SK-N-SH (cell line): ENCODE data around the gene ATP8B3. TPM values are rescaled to one million over a fixed set of nuclear protein-coding genes. Genes with fewer than 3 reads are reported as not detected.

Experiments used
- CTCF ChIA-PET: fragments of 300-600, 350-600 bp; formaldehyde crosslinking; extraction: SDS; loops from one replicate; lab custom pipeline; 2021; lab: Yijun Ruan, JAX
- POLR2A ChIA-PET: fragments of 350-600 bp; sonication (Branson Sonifier 250); formaldehyde crosslinking; extraction: SDS; loops from one replicate; lab custom pipeline; 2020; ENCODE audit warnings: antibody characterized with exemption, inconsistent platforms; lab: Yijun Ruan, JAX
- DNase-seq: peaks from one replicate; pipeline ENCODE4 v3.0.0; 2012
- H2AFZ ChIP-seq: fragments of 200-600 bp; sonication (generic); 2 replicates; pipeline ENCODE4 v1.8.1; 2016; ENCODE audit warnings: antibody characterized with exemption, mild to moderate bottlenecking, low read depth
- H3F3A ChIP-seq: fragments of 200-600 bp; sonication (generic); replicated peaks from 2 replicates; pipeline ENCODE3; 2016; ENCODE audit warnings: antibody characterized with exemption, mild to moderate bottlenecking; ENCODE audit not compliant: insufficient read depth
- H3K27ac ChIP-seq, 2 experiments: fragments of 200-500 bp in 1 of 2; fragments of 200-600 bp in 1 of 2; sonication (Bioruptor generic) in 1 of 2; sonication (generic), shearing (Covaris generic) in 1 of 2; 2 replicates each; pipeline versions ENCODE4 v1.5.1 to v1.6.1; 2014 to 2016; ENCODE audit warnings: low read depth in 2 of 2, inconsistent platforms in 1 of 2, low read length in 1 of 2, mild to moderate bottlenecking in 1 of 2, mixed read lengths in 1 of 2
- H3K27me3 ChIP-seq: fragments of 200-600 bp; sonication (generic), shearing (Covaris generic); 2 replicates; pipeline ENCODE4 v1.6.1; 2016; ENCODE audit warnings: mixed run types; ENCODE audit not compliant: insufficient read depth
- H3K36me3 ChIP-seq, 2 experiments: fragments of 200-500 bp in 1 of 2; fragments of 200-600 bp in 1 of 2; sonication (Bioruptor generic) in 1 of 2; sonication (generic) in 1 of 2; replicated peaks in 1 of 2; 2 replicates each; pipeline versions ENCODE3 to v1.5.1; 2014 to 2016; ENCODE audit warnings: low read length in 1 of 2, mild to moderate bottlenecking in 1 of 2; ENCODE audit not compliant: insufficient read depth in 2 of 2, control insufficient read depth in 1 of 2
- H3K4me1 ChIP-seq, 2 experiments: fragments of 200-500 bp in 1 of 2; fragments of 200-600 bp in 1 of 2; sonication (Bioruptor generic) in 1 of 2; sonication (generic), shearing (Covaris generic) in 1 of 2; 2 replicates each; pipeline versions ENCODE4 v1.5.1 to v1.6.1; 2014 to 2016; ENCODE audit warnings: low read depth in 1 of 2, low read length in 1 of 2, mixed run types in 1 of 2; ENCODE audit not compliant: insufficient read depth in 2 of 2, control insufficient read depth in 1 of 2
- H3K4me2 ChIP-seq: fragments of 200-600 bp; sonication (generic), shearing (Covaris generic); 2 replicates; pipeline ENCODE4 v1.6.1; 2017; ENCODE audit warnings: mixed run types
- H3K4me3 ChIP-seq, 2 experiments: fragments of 200-500 bp in 1 of 2; fragments of 200-600 bp in 1 of 2; sonication (Bioruptor generic) in 1 of 2; sonication (generic), shearing (Covaris generic) in 1 of 2; 2 replicates each; pipeline versions ENCODE4 v1.5.1 to v1.8.1; 2014 to 2016; ENCODE audit warnings: low read depth in 2 of 2, inconsistent platforms in 1 of 2, low read length in 1 of 2, mild to moderate bottlenecking in 1 of 2, mixed read lengths in 1 of 2, moderate library complexity in 1 of 2
- H3K79me2 ChIP-seq: fragments of 200-600 bp; sonication (generic); 2 replicates; pipeline ENCODE4 v1.8.1; 2017; ENCODE audit warnings: mild to moderate bottlenecking; ENCODE audit not compliant: insufficient read depth
- H3K9ac ChIP-seq: fragments of 200-600 bp; sonication (generic); 2 replicates; pipeline ENCODE4 v1.6.1; 2017; ENCODE audit warnings: mixed run types
- H3K9me2 ChIP-seq: fragments of 200-600 bp; sonication (generic); 2 replicates; pipeline ENCODE4 v1.6.1; 2017; ENCODE audit warnings: mixed run types
- H3K9me3 ChIP-seq: fragments of 200-600 bp; sonication (generic); 2 replicates; pipeline ENCODE4 v1.6.1; 2017; ENCODE audit warnings: mixed run types, mild to moderate bottlenecking, moderate library complexity
- H4K20me1 ChIP-seq: fragments of 200-600 bp; sonication (generic); 2 replicates; pipeline ENCODE4 v1.6.1; 2017; ENCODE audit warnings: mild to moderate bottlenecking, mixed run types; ENCODE audit not compliant: insufficient read depth
- CHD2 ChIP-seq: fragments of 150-350 bp; IDR thresholded peaks from 2 replicates; pipeline ENCODE4 v1.6.1; 2018; ENCODE audit warnings: low read length; ENCODE audit not compliant: partially characterized antibody
- CTCF ChIP-seq: fragments of 200-600 bp; sonication (generic); IDR thresholded peaks from 2 replicates; pipeline ENCODE4 v1.6.1; 2017; ENCODE audit warnings: antibody characterized with exemption, mild to moderate bottlenecking, moderate library complexity
- ELF1 ChIP-seq: IDR thresholded peaks from 2 replicates; pipeline ENCODE4 v1.4.0; 2012
- FOSL2 ChIP-seq: IDR thresholded peaks from 2 replicates; pipeline ENCODE4 v1.4.0; 2012; ENCODE audit warnings: low read depth, mild to moderate bottlenecking, moderate library complexity, borderline replicate concordance
- IRF3 ChIP-seq: fragments of 150-350 bp; IDR thresholded peaks from 2 replicates; pipeline ENCODE4 v1.6.1; 2016; ENCODE audit warnings: mild to moderate bottlenecking, low read depth, low read length
- JUND ChIP-seq: IDR thresholded peaks from 2 replicates; pipeline ENCODE4 v1.4.0; 2012
- MAX ChIP-seq: IDR thresholded peaks from 2 replicates; pipeline ENCODE4 v1.4.0; 2012; ENCODE audit warnings: low read depth
- MXI1 ChIP-seq: IDR thresholded peaks from 2 replicates; pipeline ENCODE4 v1.6.1; 2012; ENCODE audit warnings: mild to moderate bottlenecking, low read depth, low read length, improper control_type of control experiment
- NRF1 ChIP-seq: IDR thresholded peaks from 2 replicates; pipeline ENCODE4 v1.6.1; 2012; ENCODE audit warnings: low read depth, mild to moderate bottlenecking, low read length
- POLR2AphosphoS5 ChIP-seq: IDR thresholded peaks from 2 replicates; pipeline ENCODE4 v1.6.1; 2012; ENCODE audit warnings: low read depth, low read length
- RXRA ChIP-seq: IDR thresholded peaks from 2 replicates; pipeline ENCODE4 v1.4.0; 2012; ENCODE audit warnings: low read depth, mild to moderate bottlenecking, borderline replicate concordance
- SMC3 ChIP-seq: IDR thresholded peaks from 2 replicates; pipeline ENCODE4 v1.6.1; 2012; ENCODE audit warnings: low read depth, low read length, improper control_type of control experiment
- USF1 ChIP-seq: IDR thresholded peaks from 2 replicates; pipeline ENCODE4 v1.4.0; 2012; ENCODE audit warnings: low read depth, borderline replicate concordance
- USF2 ChIP-seq: fragments of 150-350 bp; IDR thresholded peaks from 2 replicates; pipeline ENCODE4 v1.6.1; 2017; ENCODE audit warnings: antibody characterized with exemption, low read length, low read depth, borderline replicate concordance
- WGBS: methylation state at CpG from one replicate; pipeline ENCODE4 v1.1.6; 2017; ENCODE audit warnings: low lambda C conversion rate; 5-methylcytosine and 5-hydroxymethylcytosine counted together
- polyA plus RNA-seq, 3 experiments: library from polyadenylated mRNA; depleted of rRNA; stranded (reverse); fragments of >200 nt; gene quantifications; 2 replicates each; pipeline ENCODE4 v1.2.3, GENCODE V29; 2012
- TF ChIP-seq, protein P1 (sequence below): IDR thresholded peaks from 2 replicates; pipeline ENCODE4; 2012
- TF ChIP-seq, protein P2 (sequence below): IDR thresholded peaks from 2 replicates; pipeline ENCODE4 v1.4.0; 2012; ENCODE audit warnings: low read depth, borderline replicate concordance

Gene ATP8B3
- polyA plus RNA-seq, 1 of the 3 experiments (the other 2 are of a cell fraction): 8.0 TPM

DNA sequence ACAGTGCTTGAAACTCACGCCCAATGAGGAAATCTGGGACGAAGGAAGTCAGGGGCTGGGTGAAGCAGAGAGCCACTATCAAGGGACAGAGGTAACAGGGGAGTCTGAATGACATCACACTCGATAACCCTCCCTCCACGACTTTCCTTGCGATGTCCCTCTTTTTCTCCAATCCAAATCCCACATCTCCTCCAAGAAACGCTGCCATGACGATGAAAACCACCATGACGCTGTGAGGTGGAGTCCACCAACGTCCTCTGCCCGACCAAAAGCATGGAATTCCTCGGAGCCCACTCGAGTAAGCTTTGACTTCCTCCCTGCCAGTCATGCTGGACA lies 35.2 kb upstream of the ATP8B3 start:
- Histone ChIP-seq H2AFZ (no peak overlapping the region; the same call in 1 of the 2 replicates), H3K79me2 (peaks cover 78% of the 10 kb centered on the region), H3K4me3 (peak overlapping the region; percentile 84 to 94), H3K4me1 (peaks cover 7 to 18% of the 10 kb centered on the region in 2 experiments; a peak in 1 of 4 replicates), H3K9me3 (no peaks in the 10 kb centered on the region), H3F3A (peaks cover 19% of the 10 kb centered on the region), H3K4me2 (peak overlapping the region; percentile 100), H3K9me2 (no peaks in the 10 kb centered on the region)
- CTCF ChIA-PET: interaction anchor here (1.0 to 15.0 kb wide), 4 partner anchors 10 to 28 kb away, joined by 3 to 188 read pairs (median 23); no protein-coding TSS in a partner anchor
- 13% methylated on average over 12 of the region's 12 CpGs for WGBS
- no peak for DNase-seq
- TF ChIP-seq ELF1 (no peak), USF2 (no peak), USF1 (no peak), FOSL2 (no peak), IRF3 (no peak), CHD2 (no peak), NRF1 (no peak), JUND (no peak), POLR2AphosphoS5 (no peak), CTCF (no peak), SMC3 (no peak), RXRA (no peak), MAX (no peak), MXI1 (no peak)
- TF ChIP-seq, protein P1, sequence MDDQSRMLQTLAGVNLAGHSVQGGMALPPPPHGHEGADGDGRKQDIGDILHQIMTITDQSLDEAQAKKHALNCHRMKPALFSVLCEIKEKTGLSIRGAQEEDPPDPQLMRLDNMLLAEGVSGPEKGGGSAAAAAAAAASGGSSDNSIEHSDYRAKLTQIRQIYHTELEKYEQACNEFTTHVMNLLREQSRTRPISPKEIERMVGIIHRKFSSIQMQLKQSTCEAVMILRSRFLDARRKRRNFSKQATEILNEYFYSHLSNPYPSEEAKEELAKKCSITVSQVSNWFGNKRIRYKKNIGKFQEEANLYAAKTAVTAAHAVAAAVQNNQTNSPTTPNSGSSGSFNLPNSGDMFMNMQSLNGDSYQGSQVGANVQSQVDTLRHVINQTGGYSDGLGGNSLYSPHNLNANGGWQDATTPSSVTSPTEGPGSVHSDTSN: no peak
- TF ChIP-seq, protein P2, sequence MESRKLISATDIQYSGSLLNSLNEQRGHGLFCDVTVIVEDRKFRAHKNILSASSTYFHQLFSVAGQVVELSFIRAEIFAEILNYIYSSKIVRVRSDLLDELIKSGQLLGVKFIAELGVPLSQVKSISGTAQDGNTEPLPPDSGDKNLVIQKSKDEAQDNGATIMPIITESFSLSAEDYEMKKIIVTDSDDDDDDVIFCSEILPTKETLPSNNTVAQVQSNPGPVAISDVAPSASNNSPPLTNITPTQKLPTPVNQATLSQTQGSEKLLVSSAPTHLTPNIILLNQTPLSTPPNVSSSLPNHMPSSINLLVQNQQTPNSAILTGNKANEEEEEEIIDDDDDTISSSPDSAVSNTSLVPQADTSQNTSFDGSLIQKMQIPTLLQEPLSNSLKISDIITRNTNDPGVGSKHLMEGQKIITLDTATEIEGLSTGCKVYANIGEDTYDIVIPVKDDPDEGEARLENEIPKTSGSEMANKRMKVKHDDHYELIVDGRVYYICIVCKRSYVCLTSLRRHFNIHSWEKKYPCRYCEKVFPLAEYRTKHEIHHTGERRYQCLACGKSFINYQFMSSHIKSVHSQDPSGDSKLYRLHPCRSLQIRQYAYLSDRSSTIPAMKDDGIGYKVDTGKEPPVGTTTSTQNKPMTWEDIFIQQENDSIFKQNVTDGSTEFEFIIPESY: no peak
- TF ChIP-seq, all 33 proteins: peak for 0
- Histone ChIP-seq H3K9ac (peak overlapping the region; percentile 99), H3K27me3 (no peaks in the 10 kb centered on the region), H4K20me1 (peaks cover 88% of the 10 kb centered on the region), H3K27ac (peak overlapping the region in 1 of 2 experiments; percentile 96; a peak in 2 of 4 replicates), H3K36me3 (peaks cover 6 to 7% of the 10 kb centered on the region in 2 experiments)
- POLR2A ChIA-PET: no interaction called here
